ENCODE data around the gene TMEM245. TPM values are rescaled to one million over a fixed set of nuclear protein-coding genes. Genes with fewer than 3 reads are reported as not detected.
"Not testable (repeated sequence)": the region's sequence is repeated elsewhere in the genome, so short reads cannot be mapped to it uniquely, and the experiment has no call there.

TMEM245 gene
- total RNA-seq, 1 donor from 2014 or later: 24.0 TPM

GRCh38 chr9:109068764-109069163, 51.0 kb downstream of the TMEM245 start:
- no peaks in the 10 kb centered on the region for H3K27me3 Mint-ChIP-seq (ENCODE audit: low read depth)
- peaks cover 3% of the 10 kb centered on the region for H3K4me1 Mint-ChIP-seq (ENCODE audit: low read depth)
- DNase-seq (ENCODE audit: low spot score): no peak
- H3K27ac Mint-ChIP-seq: no peak overlapping the region
- H3K4me3 Mint-ChIP-seq (ENCODE audit: low read depth): no peak overlapping the region
- no peaks in the 10 kb centered on the region for H3K9me3 Mint-ChIP-seq
- intact Hi-C loops (cut with micrococcal nuclease): no loop called here
- peaks cover 34% of the 10 kb centered on the region for H3K36me3 Mint-ChIP-seq (ENCODE audit: low read depth)

GRCh38 chr9:109064963-109065702, 54.6 kb downstream of the TMEM245 start:
- Mint-ChIP-seq H3K4me1 (ENCODE audit: low read depth) (peaks cover 4% of the 10 kb centered on the region), H3K9me3 (no peaks in the 10 kb centered on the region), H3K27ac (no peak overlapping the region), H3K27me3 (ENCODE audit: low read depth) (no peaks in the 10 kb centered on the region), H3K36me3 (ENCODE audit: low read depth) (peaks cover 27% of the 10 kb centered on the region), H3K4me3 (ENCODE audit: low read depth) (no peak overlapping the region)
- intact Hi-C loops (cut with micrococcal nuclease): no loop called here
- DNase-seq (ENCODE audit: low spot score): no peak

GRCh38 chr9:109063760-109064159, 56.0 kb downstream of the TMEM245 start:
- no peak for DNase-seq (ENCODE audit: low spot score)
- Mint-ChIP-seq H3K4me1 (ENCODE audit: low read depth) (peaks cover 4% of the 10 kb centered on the region), H3K27ac (no peak overlapping the region), H3K9me3 (no peaks in the 10 kb centered on the region), H3K36me3 (ENCODE audit: low read depth) (peaks cover 37% of the 10 kb centered on the region), H3K4me3 (ENCODE audit: low read depth) (no peak overlapping the region), H3K27me3 (ENCODE audit: low read depth) (no peaks in the 10 kb centered on the region)
- intact Hi-C loops (cut with micrococcal nuclease): no loop called here

- Mint-ChIP-seq H3K9me3 (no peaks in the 10 kb centered on the region), H3K27ac (no peak overlapping the region), H3K4me3 (ENCODE audit: low read depth) (no peak overlapping the region), H3K4me1 (ENCODE audit: low read depth) (peaks cover 4% of the 10 kb centered on the region), H3K27me3 (ENCODE audit: low read depth) (no peaks in the 10 kb centered on the region), H3K36me3 (ENCODE audit: low read depth) (peaks cover 39% of the 10 kb centered on the region)
- intact Hi-C loops (cut with micrococcal nuclease): no loop called here
- DNase-seq (ENCODE audit: low spot score): no peak
Measured at GRCh38 chr9:109062543-109062942, 57.2 kb downstream of the TMEM245 start.

- Mint-ChIP-seq H3K27ac (no peak overlapping the region), H3K27me3 (ENCODE audit: low read depth) (no peaks in the 10 kb centered on the region)
Measured at GRCh38 chr9:109060191-109060590, 59.6 kb downstream of the TMEM245 start.

GRCh38 chr9:109053121-109053520, 66.6 kb downstream of the TMEM245 start:
- H3K27me3 Mint-ChIP-seq (ENCODE audit: low read depth); H3K9me3 Mint-ChIP-seq; DNase-seq (ENCODE audit: low spot score); intact Hi-C loops (cut with micrococcal nuclease); H3K27ac Mint-ChIP-seq; H3K4me3 Mint-ChIP-seq (ENCODE audit: low read depth); H3K4me1 Mint-ChIP-seq (ENCODE audit: low read depth): not testable (repeated sequence)
- H3K36me3 Mint-ChIP-seq (ENCODE audit: low read depth): peaks cover 76% of the 10 kb centered on the region

More at GRCh38 chr9:109060191-109060590, 59.6 kb downstream of the TMEM245 start:
- Mint-ChIP-seq H3K36me3 (ENCODE audit: low read depth) (peaks cover 46% of the 10 kb centered on the region), H3K9me3 (no peaks in the 10 kb centered on the region), H3K4me3 (ENCODE audit: low read depth) (no peak overlapping the region), H3K4me1 (ENCODE audit: low read depth) (peaks cover 2% of the 10 kb centered on the region)
- DNase-seq (ENCODE audit: low spot score): no peak
- intact Hi-C loops (cut with micrococcal nuclease): no loop called here

GRCh38 chr9:109052416-109052815, 67.3 kb downstream of the TMEM245 start:
- Mint-ChIP-seq H3K36me3 (ENCODE audit: low read depth) (peaks cover 77% of the 10 kb centered on the region), H3K9me3 (no peaks in the 10 kb centered on the region), H3K4me1 (ENCODE audit: low read depth) (peaks cover 10% of the 10 kb centered on the region), H3K4me3 (ENCODE audit: low read depth) (no peak overlapping the region), H3K27me3 (ENCODE audit: low read depth) (no peaks in the 10 kb centered on the region), H3K27ac (no peak overlapping the region)
- intact Hi-C loops (cut with micrococcal nuclease): no loop called here
- DNase-seq (ENCODE audit: low spot score): no peak

GRCh38 chr9:109051733-109052132, 68.0 kb downstream of the TMEM245 start:
- Mint-ChIP-seq H3K9me3 (no peaks in the 10 kb centered on the region), H3K36me3 (ENCODE audit: low read depth) (peaks cover 77% of the 10 kb centered on the region), H3K27ac (no peak overlapping the region), H3K4me3 (ENCODE audit: low read depth) (no peak overlapping the region), H3K4me1 (ENCODE audit: low read depth) (peaks cover 14% of the 10 kb centered on the region), H3K27me3 (ENCODE audit: low read depth) (no peaks in the 10 kb centered on the region)
- no peak for DNase-seq (ENCODE audit: low spot score)
- intact Hi-C loops (cut with micrococcal nuclease): no loop called here

- peaks cover 79% of the 10 kb centered on the region for H3K36me3 Mint-ChIP-seq (ENCODE audit: low read depth)
- intact Hi-C loops (cut with micrococcal nuclease): no loop called here
- no peak overlapping the region for H3K27ac Mint-ChIP-seq
- no peak overlapping the region for H3K4me3 Mint-ChIP-seq (ENCODE audit: low read depth)
- H3K4me1 Mint-ChIP-seq (ENCODE audit: low read depth): peaks cover 23% of the 10 kb centered on the region
- DNase-seq (ENCODE audit: low spot score): no peak
- H3K9me3 Mint-ChIP-seq: no peaks in the 10 kb centered on the region
- H3K27me3 Mint-ChIP-seq (ENCODE audit: low read depth): no peaks in the 10 kb centered on the region
Measured at GRCh38 chr9:109050444-109050843, 69.3 kb downstream of the TMEM245 start.

- peaks cover 78% of the 10 kb centered on the region for H3K36me3 Mint-ChIP-seq (ENCODE audit: low read depth)
- intact Hi-C loops (cut with micrococcal nuclease): no loop called here
Measured at GRCh38 chr9:109048822-109049221, 70.9 kb downstream of the TMEM245 start.

GRCh38 chr9:109047259-109047658, 72.5 kb downstream of the TMEM245 start:
- intact Hi-C loops (cut with micrococcal nuclease): loop anchor here (2.0 kb wide), 2 partner anchors 54 to 74 kb away; no protein-coding TSS in a partner anchor
- peaks cover 4% of the 10 kb centered on the region for H3K9me3 Mint-ChIP-seq
- peaks cover 17% of the 10 kb centered on the region for H3K4me1 Mint-ChIP-seq (ENCODE audit: low read depth)

More at GRCh38 chr9:109048822-109049221, 70.9 kb downstream of the TMEM245 start:
- no peak overlapping the region for H3K27ac Mint-ChIP-seq
- no peaks in the 10 kb centered on the region for H3K9me3 Mint-ChIP-seq
- no peaks in the 10 kb centered on the region for H3K27me3 Mint-ChIP-seq (ENCODE audit: low read depth)
- H3K4me3 Mint-ChIP-seq (ENCODE audit: low read depth): no peak overlapping the region
- no peak for DNase-seq (ENCODE audit: low spot score)
- H3K4me1 Mint-ChIP-seq (ENCODE audit: low read depth): peaks cover 18% of the 10 kb centered on the region

GRCh38 chr9:109046346-109046745, 73.4 kb downstream of the TMEM245 start:
- no peaks in the 10 kb centered on the region for H3K27me3 Mint-ChIP-seq (ENCODE audit: low read depth)
- peaks cover 68% of the 10 kb centered on the region for H3K36me3 Mint-ChIP-seq (ENCODE audit: low read depth)
- no peak overlapping the region for H3K4me3 Mint-ChIP-seq (ENCODE audit: low read depth)
- intact Hi-C loops (cut with micrococcal nuclease): loop anchor here (1.0 to 2.0 kb wide), 3 partner anchors 35 to 74 kb away; no protein-coding TSS in a partner anchor
- H3K9me3 Mint-ChIP-seq: peaks cover 4% of the 10 kb centered on the region
- no peak for DNase-seq (ENCODE audit: low spot score)
- no peak overlapping the region for H3K27ac Mint-ChIP-seq
- peaks cover 17% of the 10 kb centered on the region for H3K4me1 Mint-ChIP-seq (ENCODE audit: low read depth)

More at GRCh38 chr9:109047259-109047658, 72.5 kb downstream of the TMEM245 start:
- H3K27me3 Mint-ChIP-seq (ENCODE audit: low read depth): no peaks in the 10 kb centered on the region
- H3K27ac Mint-ChIP-seq: no peak overlapping the region
- peaks cover 76% of the 10 kb centered on the region for H3K36me3 Mint-ChIP-seq (ENCODE audit: low read depth)
- no peak overlapping the region for H3K4me3 Mint-ChIP-seq (ENCODE audit: low read depth)
- no peak for DNase-seq (ENCODE audit: low spot score)

- Mint-ChIP-seq H3K27ac (no peak overlapping the region), H3K36me3 (ENCODE audit: low read depth) (peaks cover 70% of the 10 kb centered on the region), H3K9me3 (peaks cover 4% of the 10 kb centered on the region), H3K4me3 (ENCODE audit: low read depth) (no peak overlapping the region), H3K4me1 (ENCODE audit: low read depth) (peaks cover 20% of the 10 kb centered on the region), H3K27me3 (ENCODE audit: low read depth) (no peaks in the 10 kb centered on the region)
- intact Hi-C loops (cut with micrococcal nuclease): no loop called here
- DNase-seq (ENCODE audit: low spot score): no peak
Measured at GRCh38 chr9:109043578-109043977, 76.2 kb downstream of the TMEM245 start.

All from activated T-helper 2 cell treated with anti-CD3 and anti-CD28 coated beads, Interferon-gamma antibody, Interleukin-2, Interleukin-4, amounts not matched to agents 10 μg/mL and 5 μg/mL and 100 μg/mL, durations not matched to agents 14 hours and 24 hours and 36 hours (primary cell).